Measurements from ENCODE around the gene TRIM28. TPM values are rescaled to one million over a fixed set of nuclear protein-coding genes. Genes with fewer than 3 reads are reported as not detected.

TRIM28 gene
- total RNA-seq, 1 experiment from 2014 or later = 908 TPM

DNA sequence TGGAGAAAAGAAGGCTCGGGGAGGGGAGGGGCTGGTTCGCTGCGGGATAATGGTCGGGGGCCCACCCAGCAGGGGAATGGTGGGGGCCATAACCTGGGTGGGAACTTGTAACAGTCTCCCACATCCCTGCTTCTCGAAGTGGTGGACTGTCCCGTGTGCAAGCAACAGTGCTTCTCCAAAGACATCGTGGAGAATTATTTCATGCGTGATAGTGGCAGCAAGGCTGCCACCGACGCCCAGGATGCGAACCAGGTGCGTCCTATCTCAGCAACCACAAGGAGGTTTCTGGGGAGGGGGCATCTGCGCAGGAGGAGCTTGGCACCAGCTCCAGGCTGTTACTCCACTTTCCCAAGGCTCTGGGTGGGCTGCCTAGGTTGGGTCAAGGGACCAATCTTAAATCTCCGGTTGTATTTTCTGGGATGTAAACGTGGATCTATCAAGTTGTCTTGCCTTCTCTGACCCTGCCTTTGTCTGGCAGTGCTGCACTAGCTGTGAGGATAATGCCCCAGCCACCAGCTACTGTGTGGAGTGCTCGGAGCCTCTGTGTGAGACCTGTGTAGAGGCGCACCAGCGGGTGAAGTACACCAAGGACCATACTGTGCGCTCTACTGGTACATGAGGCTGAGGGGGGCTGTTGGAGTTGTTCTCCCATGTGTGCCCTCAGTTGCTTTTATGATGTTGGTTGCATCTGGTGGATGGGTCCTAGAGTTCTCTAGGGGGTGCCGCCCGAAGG is 1.6 kb downstream of the TRIM28 start:
- Histone ChIP-seq H3K27ac (ENCODE audit: low read depth, low read length) (peak overlapping the region; percentile 77), H3K4me3 (replicated peaks in 1 of 2; ENCODE audit: low read depth in 1 of 2, low read length in 2 of 2) (peak overlapping the region; percentile 90 to 94), H3K9me2 (ENCODE audit: insufficient read depth) (no peaks in the 10 kb centered on the region), H4K20me1 (ENCODE audit: insufficient read depth) (peaks cover 32% of the 10 kb centered on the region; the same call in 1 of the 2 replicates), H3K79me2 (ENCODE audit: insufficient read depth, low read length) (peaks cover 59% of the 10 kb centered on the region), H3K4me2 (ENCODE audit: low read length) (peak overlapping the region; percentile 90), H2AFZ (ENCODE audit: low read depth, low read length, poor library complexity, severe bottlenecking) (no peak overlapping the region), H3K9ac (ENCODE audit: low read length) (peak overlapping the region; percentile 93), H3K36me3 (ENCODE audit: control insufficient read depth in 1 of 2, insufficient read depth in 2 of 2, low read length in 2 of 2) (peaks cover 41 to 53% of the 10 kb centered on the region in 2 experiments; a peak in 3 of 4 replicates), H3K27me3 (ENCODE audit: insufficient read depth, low read length) (peaks cover 1% of the 10 kb centered on the region; the same call in 1 of the 2 replicates), H3K9me3 (ENCODE audit: control insufficient read depth in 1 of 2, insufficient read depth in 1 of 2, low read depth in 1 of 2, low read length in 2 of 2) (no peaks in the 10 kb centered on the region), H3K4me1 (ENCODE audit: control insufficient read depth in 1 of 2, insufficient read depth in 2 of 2, low read length in 2 of 2) (peaks cover 14 to 27% of the 10 kb centered on the region in 2 experiments)
- RAD21 ChIA-PET (ENCODE audit: low non-redundant PET in 1 of 2, low total read pairs in 2 of 2, uncharacterized antibody in 2 of 2, unreplicated experiment in 2 of 2) = no interaction called here
- DNase-seq (ENCODE audit: low read depth, low spot score) = no peak
- TF ChIP-seq RAD21 (IDR thresholded peaks at IDR 0.05; ENCODE audit: low read depth) = no peak
- no peak for TF ChIP-seq TCF7L2 (IDR thresholded peaks at IDR 0.05; ENCODE audit: borderline replicate concordance, extremely low read depth, insufficient read depth, insufficient read length)
- TF ChIP-seq FOSL1 (IDR thresholded peaks at IDR 0.05; ENCODE audit: low read depth) = no peak
- no peak for TF ChIP-seq CTCF (IDR thresholded peaks at IDR 0.05 in 2 of 3, conservative IDR thresholded peaks at IDR 0.05 in 1 of 3; ENCODE audit: borderline replicate concordance in 1 of 3, insufficient read depth in 1 of 3, low read depth in 2 of 3, low read length in 2 of 3)
- TF ChIP-seq ZBTB33 (IDR thresholded peaks at IDR 0.05; ENCODE audit: extremely low read depth, insufficient replicate concordance, low read length) = no peak
- no peak for TF ChIP-seq JUND (IDR thresholded peaks at IDR 0.05)
- no peak for TF ChIP-seq EZH2phosphoT487 (IDR thresholded peaks at IDR 0.05; ENCODE audit: borderline replicate concordance)
- POLR2A ChIA-PET = interaction anchor here (1.3 to 2.4 kb wide), 3 partner anchors 10 to 25 kb away, joined by 3 to 21 read pairs (median 14); partner anchors contain the start of genes CHMP2A and ZBTB45
- ATAC-seq = no peak
- intact Hi-C loops (cut with micrococcal nuclease) = no loop called here
- BruUV-seq (replicated peaks) = TSS peak; percentile 56
- CTCF ChIA-PET = no interaction called here

Data from HCT116 (cell line).